Tibial artery (tissue), 4 donors: ENCODE measurements around the gene FAR1.

Source experiments
- DNase-seq, 2 donors: peaks; one replicate each; pipeline ENCODE4 v3.0.0-alpha.2; 2019
- H3K27ac ChIP-seq, 2 donors: fragments of 200-600 bp; sonication (generic) in 1 of 2; 1 replicate in 1 of 2; 2 replicates in 1 of 2; pipeline ENCODE4 v1.5.1; 2018 to 2019; ENCODE audit warnings: mild to moderate bottlenecking in 1 of 2
- H3K27me3 ChIP-seq, 2 donors: fragments of 200-600 bp; sonication (generic) in 1 of 2; one replicate each; pipeline versions ENCODE4 v1.5.1 to v1.6.0; 2016 to 2019
- H3K36me3 ChIP-seq, 3 donors: fragments of 200-600 bp; sonication (generic) in 2 of 3; one replicate each; pipeline ENCODE4 v1.5.1; 2016 to 2019; ENCODE audit warnings: mild to moderate bottlenecking in 2 of 3
- H3K4me1 ChIP-seq, 4 donors: fragments of 200-600 bp; sonication (generic) in 2 of 4; 1 replicate in 3 of 4; 2 replicates in 1 of 4; pipeline ENCODE4 v1.5.1; 2016 to 2019
- H3K4me3 ChIP-seq, 2 donors: fragments of 200-600 bp; sonication (generic) in 1 of 2; 1 replicate in 1 of 2; 2 replicates in 1 of 2; pipeline ENCODE4 v1.5.1; 2018 to 2019; ENCODE audit warnings: mild to moderate bottlenecking in 2 of 2
- H3K9me3 ChIP-seq, 3 donors: fragments of 200-600 bp; sonication (generic) in 1 of 3; one replicate each; pipeline ENCODE4 v1.5.1; 2016 to 2019
- CTCF ChIP-seq, 2 experiments: fragments of 200-600 bp in 1 of 2; fragments of 450-650 bp in 1 of 2; IDR thresholded peaks; one replicate each; pipeline ENCODE4 v1.5.1; 2017 to 2019; ENCODE audit warnings: antibody characterized with exemption in 2 of 2, mild to moderate bottlenecking in 1 of 2, moderate library complexity in 1 of 2
- intact Hi-C: fragments of 100-400 bp; cut with DNase I; formaldehyde crosslinking; loops from one replicate; pipeline ENCODE4 v1.15.0; 2023; ENCODE audit warnings: low total_unique reads

Gene FAR1

GRCh38 chr11:13781153-13781552 lies 112.7 kb downstream of the FAR1 start:
- intact Hi-C loops = no loop called here
- no peak for TF ChIP-seq CTCF (IDR thresholded peaks at IDR 0.05)

More at GRCh38 chr11:13781153-13781552, 112.7 kb downstream of the FAR1 start:
- no peak for DNase-seq
- no peak overlapping the region for H3K4me3 ChIP-seq
- H3K4me1 ChIP-seq = no peaks in the 10 kb centered on the region
- H3K27ac ChIP-seq = no peak overlapping the region
- no peaks in the 10 kb centered on the region for H3K27me3 ChIP-seq
- H3K9me3 ChIP-seq = no peaks in the 10 kb centered on the region
- H3K36me3 ChIP-seq = no peaks in the 10 kb centered on the region
